Activated T-helper 9 cell treated with anti-CD3 and anti-CD28 coated beads, Interleukin-2, amount 50 U/mL, for 16 hours (primary cell): Measurements from ENCODE around the gene MECR.

Experiments
- DNase-seq: peaks from one replicate; pipeline ENCODE4 v3.0.0-alpha.2; 2020; ENCODE audit warnings: low read depth

MECR gene

DNA sequence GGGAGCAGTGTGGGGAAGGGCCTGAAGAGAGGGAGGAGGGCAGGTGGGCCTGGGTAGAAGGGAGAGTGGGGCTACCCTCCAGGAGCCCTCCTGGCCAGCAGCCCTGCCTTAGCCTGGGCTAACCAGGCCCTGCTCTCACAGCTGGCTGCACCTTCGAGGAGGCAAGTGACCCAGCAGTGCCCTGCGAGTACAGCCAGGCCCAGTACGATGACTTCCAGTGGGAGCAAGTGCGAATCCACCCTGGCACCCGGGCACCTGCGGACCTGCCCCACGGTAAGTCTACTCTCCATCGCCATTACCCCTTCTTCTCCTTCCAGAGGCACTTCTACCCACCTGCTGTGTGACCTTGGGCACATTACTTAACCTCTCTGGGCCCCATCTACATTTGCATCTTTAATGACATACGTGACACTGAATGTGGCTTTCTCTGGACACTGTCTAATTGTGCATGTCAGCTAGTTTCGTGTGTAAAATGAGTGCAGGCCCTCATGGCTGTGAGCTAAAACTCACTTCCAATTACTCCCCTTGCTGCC is 24.5 kb upstream of the MECR start:
- DNase-seq: no peak

GRCh38 chr1:29254346-29254745 is 23.6 kb upstream of the MECR start:
- no peak for DNase-seq

DNA sequence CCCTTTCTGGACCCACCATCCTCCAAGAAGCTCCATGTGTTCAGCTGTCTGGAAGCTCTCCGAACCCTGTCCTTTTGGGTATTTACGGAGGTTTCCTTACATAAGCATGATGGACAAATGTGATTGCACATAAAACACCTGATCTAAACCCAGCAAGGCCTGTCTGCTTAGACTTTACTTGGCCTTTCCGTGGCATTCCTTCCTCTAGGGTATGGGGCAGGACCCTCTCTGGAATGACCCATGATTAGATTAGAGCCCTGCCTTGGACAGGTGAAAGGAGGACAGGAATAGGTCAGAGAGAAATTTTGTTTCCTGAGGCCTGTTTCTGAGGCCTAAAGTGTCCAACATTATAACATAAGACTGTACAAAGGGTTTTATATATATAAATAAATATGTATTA is 22.4 kb upstream of the MECR start:
- DNase-seq: no peak

- DNase-seq: no peak
These were observed 20.7 kb upstream of the MECR start for GRCh38 chr1:29251164-29252124.

DNA sequence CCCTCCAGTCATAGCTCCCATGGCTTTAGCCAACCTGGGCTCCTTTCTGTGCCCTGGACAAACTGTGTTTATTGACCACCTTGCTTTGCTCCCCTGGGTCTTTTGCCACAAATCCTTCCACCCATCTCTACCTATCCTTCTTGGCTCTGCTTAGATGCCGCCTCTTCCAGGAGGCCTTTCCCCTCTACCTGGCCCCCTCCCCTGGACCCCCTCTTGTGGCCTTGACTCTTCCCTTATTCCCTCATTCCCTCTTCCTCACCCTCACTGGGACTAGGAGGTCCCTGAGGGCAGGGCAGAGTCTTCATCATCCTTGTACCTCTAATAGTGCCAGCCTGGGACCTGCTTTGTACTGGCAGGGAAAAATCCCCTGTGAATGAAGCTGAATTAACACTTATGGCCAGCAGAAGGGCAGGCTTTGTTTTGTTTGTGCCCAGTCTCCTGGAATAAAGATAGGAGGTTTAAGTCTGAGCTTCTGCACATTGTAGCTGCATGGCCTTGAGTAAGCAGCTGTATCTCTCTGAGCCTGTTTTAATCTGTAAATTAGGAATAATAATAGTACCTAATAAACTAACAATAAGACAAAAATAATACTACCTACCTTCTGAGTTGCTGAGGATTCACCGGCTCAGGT is 19.3 kb upstream of the MECR start:
- DNase-seq: no peak

DNA sequence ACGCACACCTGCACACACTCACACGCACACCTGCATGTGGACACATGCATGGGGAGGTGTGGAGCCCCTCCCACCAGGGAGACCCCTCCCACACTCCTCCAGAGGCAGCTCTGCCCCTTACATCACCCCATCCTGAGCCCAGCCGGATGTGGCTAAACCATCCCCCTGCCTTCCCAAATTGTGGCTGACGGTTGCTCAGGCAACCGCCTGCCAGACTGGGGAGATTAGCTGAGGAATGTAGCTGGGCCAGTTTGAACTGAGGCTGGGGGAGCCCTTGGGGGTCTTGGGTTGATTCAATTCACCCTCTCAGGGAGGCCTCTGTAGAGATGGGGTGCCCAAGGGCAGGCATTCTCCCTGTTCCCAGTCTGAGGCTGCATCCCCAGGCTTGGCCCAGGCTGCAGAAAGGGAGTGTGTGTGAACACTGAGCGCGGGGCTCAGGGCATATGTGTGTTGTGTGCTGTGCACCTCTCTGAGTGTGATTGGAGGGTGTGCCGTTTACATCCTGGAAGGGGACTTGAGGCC is 18.5 kb upstream of the MECR start:
- no peak for DNase-seq

DNA sequence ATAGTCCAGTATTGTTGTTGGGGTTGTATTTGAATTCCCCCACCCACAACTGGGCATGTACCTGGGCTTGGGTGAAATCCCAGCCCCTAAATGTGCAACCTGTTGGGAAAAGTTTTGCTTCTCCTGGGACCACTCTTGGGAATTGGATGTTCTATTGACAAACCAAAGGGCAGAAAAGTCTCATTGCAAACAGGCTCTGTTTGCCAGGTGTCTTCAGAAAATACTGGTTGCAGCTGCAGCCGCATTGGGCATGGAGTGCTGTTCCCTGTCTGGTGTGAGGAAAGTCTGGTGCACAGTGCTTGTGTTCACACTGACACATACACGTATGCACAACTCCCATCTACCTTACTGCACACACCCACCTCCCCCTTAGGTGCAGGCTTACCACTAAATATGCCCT is 17.7 kb upstream of the MECR start:
- no peak for DNase-seq

GRCh38 chr1:29247571-29248273 is 17.0 kb upstream of the MECR start:
- DNase-seq: no peak

DNA sequence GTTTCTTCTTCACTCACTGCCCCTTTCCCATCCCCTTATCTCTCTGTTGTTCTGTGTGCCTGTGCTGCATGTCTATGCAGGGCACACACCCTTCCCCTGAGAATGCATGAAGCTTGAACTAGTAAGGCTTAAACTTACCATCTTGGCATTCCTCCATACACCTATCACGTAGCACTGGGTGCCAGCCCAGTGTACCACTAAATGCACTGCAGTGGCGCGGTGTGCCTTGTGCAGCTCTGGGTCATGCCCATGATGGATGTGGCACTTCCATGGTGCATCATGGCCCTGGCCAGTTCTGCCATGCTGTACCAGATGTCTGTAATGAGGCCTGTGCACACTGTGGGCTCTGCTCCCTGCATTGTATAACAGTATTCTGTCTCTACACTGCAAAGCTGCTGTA is 16.3 kb upstream of the MECR start:
- DNase-seq: no peak

DNA sequence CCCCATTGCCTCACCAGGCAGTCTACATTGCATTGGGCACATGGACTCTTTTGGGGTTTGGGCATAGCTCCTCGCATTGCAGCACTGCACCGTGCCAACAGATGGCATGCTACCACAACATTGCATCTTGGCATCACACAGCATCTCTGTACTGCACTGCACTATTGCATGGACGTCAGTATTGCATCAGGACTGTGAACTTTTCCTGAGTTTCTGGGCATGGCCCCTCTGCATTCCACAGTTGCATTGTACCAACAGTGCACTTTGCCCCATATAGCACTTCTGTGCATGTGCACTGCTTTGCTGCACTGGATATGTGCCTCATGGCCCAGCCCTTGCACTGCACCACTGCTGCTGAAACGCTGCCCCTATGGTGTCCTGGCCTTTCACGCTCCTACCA is 15.1 kb upstream of the MECR start:
- DNase-seq: no peak

GRCh38 chr1:29245261-29245660 is 14.5 kb upstream of the MECR start:
- no peak for DNase-seq

DNA sequence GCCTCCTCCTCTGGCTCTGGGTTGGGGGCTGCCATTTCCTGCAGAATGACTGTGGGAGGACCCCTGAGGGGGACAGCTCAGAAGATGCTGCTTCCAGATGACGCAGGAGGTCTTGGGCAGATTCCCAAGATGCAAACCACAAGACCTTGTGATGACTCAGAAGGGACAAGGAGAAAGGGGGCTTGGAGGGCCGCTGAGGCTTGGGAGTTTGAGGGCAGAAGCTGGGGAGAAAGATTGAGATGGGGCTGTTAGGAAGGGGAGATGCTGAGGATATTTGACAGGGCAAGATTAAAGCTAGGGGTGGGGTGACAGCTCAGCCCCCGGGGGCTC is 13.1 kb upstream of the MECR start:
- no peak for DNase-seq

GRCh38 chr1:29243023-29243870 is 12.5 kb upstream of the MECR start:
- DNase-seq: no peak

DNA sequence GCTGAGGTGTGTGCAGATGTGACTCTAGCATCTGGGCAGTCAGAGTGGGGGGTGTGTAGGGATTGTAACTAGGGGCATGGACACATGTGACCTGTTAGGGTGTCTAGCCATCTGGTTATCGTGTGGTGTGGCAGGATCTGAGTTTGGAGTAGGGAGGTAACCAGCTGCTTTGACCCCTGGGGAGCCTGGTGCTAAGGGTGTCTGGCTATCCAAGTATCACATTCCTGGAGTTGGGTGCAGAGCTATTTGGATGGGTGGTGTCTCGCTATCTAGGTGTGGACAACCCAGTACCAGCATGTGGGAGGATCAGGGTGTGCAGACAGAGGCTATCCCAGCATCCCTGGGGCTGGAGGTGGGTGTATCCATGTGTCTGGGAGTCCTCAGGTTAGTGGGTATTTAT is 10.3 kb upstream of the MECR start:
- DNase-seq: no peak

DNA sequence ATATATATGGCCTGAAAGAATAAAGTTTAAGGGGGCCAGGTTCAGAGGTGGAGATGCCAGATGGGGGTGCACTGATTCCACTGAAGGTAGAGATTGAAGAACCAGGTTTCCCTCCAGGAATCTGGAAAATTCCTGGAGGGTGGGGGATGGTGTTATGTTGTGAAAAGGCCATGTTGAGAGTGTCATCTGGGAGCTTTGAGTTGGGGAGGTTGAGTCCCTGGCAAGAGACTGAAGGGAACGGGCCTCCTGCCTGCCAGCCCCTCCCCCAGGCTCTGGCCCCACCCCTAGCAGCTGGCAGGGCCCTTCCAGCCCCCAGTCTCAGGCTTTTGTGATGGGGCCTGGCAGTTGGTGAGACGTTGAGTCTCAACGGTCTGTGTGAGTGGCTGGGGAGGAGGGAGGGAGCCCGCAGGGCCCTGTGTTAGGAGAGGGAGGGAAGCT is 9.7 kb upstream of the MECR start:
- DNase-seq: no peak

DNA sequence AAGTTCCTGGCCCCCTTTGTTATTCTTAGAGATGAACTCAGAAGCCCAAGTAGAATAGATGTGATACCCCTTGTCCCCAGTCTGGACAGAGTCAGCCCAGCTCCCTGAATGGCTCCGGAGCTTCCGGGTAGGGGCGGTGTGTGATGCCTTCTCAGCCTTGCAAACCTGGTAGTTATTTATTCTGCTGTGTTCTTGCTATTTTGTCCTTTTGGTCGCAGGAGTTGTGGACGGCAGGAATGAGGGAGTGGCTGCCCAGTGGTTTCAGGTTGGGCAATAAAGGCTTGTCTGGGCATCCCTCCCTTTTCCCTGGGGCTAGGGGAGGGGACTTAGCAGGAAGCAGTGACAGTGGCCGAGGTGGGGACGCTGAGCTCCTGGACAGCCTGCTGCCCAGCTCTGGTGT is 8.4 kb upstream of the MECR start:
- no peak for DNase-seq

GRCh38 chr1:29238620-29239002 is 7.9 kb upstream of the MECR start:
- no peak for DNase-seq

GRCh38 chr1:29237852-29238619 is 7.3 kb upstream of the MECR start:
- DNase-seq: no peak

DNA sequence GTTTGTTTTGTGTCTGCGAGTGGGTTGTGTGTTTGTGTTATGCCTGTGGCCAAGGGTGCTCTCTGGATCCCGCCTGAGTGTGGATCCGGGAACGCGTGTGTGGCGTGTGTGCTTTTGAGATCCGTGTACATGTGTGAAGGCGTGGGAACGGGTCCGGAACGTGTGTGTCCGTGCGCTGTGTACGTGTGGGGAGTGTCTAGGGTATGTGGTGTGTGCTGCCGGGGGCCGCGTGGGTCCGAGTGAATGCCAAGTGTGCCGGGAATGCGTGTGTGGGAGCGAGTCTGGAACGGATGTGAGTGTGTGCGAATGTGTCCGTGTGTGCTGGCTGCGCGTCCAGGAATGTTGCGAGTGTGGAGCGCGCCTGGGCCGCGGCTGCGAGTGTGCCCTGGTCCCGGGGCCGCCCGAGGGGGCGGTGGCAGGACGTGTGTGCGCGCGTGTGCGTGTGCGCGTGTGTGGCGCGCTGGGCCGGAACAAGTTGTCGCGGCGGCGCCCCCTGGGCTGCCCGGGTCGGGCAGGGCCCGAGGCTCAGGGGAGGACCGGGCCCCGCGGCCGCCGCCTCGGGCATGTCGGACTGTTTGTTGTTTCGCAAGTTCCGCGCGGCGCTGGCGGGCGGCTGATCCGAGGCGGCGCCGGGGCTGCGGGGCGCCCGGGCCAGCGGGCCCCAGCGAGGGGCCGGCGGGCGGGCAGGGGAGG is 6.5 kb upstream of the MECR start:
- DNase-seq: no peak

- no peak for DNase-seq
These were observed 6.0 kb upstream of the MECR start for GRCh38 chr1:29236712-29237128.
